HL-60 (cell line): ENCODE measurements around the gene OR9Q1.
"Not testable (repeated sequence)": the region's sequence is repeated elsewhere in the genome, so short reads cannot be mapped to it uniquely, and the experiment has no call there.

Experiments used
- DNase-seq, 2 experiments: peaks; one replicate each; pipeline ENCODE4 v3.0.0-alpha.2; 2010 to 2020; ENCODE audit warnings: low read depth in 1 of 2, low spot score in 1 of 2
- H3K27ac ChIP-seq: fragments of 250-450 bp; sonication (Bioruptor Pico); replicated peaks from 2 replicates; pipeline ENCODE4 v1.5.1; 2020; ENCODE audit warnings: mild to moderate bottlenecking, moderate library complexity
- H3K27me3 ChIP-seq: fragments of 250-450 bp; sonication (Bioruptor Pico); 2 replicates; pipeline ENCODE4 v1.5.1; 2021; ENCODE audit warnings: mild to moderate bottlenecking, moderate library complexity; ENCODE audit not compliant: insufficient read depth, poor library complexity, severe bottlenecking
- H3K4me3 ChIP-seq: replicated peaks from 2 replicates; pipeline ENCODE4 v1.5.1; 2011; ENCODE audit warnings: mild to moderate bottlenecking, control low read depth, low read length; ENCODE audit not compliant: insufficient read depth
- GABPA ChIP-seq: IDR thresholded peaks from 2 replicates; pipeline ENCODE4 v1.6.1; 2012; ENCODE audit warnings: low read depth
- POLR2AphosphoS5 ChIP-seq: IDR thresholded peaks from 2 replicates; pipeline ENCODE4 v1.6.1; 2012; ENCODE audit warnings: low read depth
- REST ChIP-seq: IDR thresholded peaks from 2 replicates; pipeline ENCODE4 v1.6.1; 2012; ENCODE audit warnings: low read depth; ENCODE audit not compliant: insufficient replicate concordance
- SPI1 ChIP-seq: IDR thresholded peaks from 2 replicates; pipeline ENCODE4 v1.6.1; 2012; ENCODE audit warnings: low read depth, mild to moderate bottlenecking, borderline replicate concordance
- TF ChIP-seq, protein P1 (sequence below): IDR thresholded peaks from one replicate; pipeline ENCODE4 v1.5.1; 2011; ENCODE audit warnings: low read length, control low read depth, inconsistent platforms; ENCODE audit not compliant: insufficient read depth

OR9Q1 gene

DNA sequence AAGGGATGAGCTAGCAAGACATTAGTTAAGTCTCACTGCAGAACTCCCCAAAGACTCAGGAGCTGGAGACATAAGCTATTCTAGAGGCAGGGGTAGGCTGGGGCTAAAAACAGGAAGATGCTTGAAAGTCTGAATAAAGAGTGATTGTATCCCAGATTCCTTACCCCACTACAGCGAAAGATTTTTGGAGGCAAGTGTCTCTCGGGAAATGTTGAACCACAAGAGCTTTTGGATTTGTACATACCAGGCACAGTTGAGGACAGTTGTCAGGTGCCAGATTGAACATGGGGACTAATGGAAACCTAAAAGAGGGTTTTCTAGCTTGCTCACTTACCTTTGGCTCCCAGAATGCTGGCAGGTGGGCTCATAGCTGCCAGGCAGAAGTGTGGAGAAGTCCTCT is 43.5 kb upstream of the OR9Q1 start:
- DNase-seq, result no peak
- no peak overlapping the region for H3K27ac ChIP-seq
- TF ChIP-seq, protein P1, sequence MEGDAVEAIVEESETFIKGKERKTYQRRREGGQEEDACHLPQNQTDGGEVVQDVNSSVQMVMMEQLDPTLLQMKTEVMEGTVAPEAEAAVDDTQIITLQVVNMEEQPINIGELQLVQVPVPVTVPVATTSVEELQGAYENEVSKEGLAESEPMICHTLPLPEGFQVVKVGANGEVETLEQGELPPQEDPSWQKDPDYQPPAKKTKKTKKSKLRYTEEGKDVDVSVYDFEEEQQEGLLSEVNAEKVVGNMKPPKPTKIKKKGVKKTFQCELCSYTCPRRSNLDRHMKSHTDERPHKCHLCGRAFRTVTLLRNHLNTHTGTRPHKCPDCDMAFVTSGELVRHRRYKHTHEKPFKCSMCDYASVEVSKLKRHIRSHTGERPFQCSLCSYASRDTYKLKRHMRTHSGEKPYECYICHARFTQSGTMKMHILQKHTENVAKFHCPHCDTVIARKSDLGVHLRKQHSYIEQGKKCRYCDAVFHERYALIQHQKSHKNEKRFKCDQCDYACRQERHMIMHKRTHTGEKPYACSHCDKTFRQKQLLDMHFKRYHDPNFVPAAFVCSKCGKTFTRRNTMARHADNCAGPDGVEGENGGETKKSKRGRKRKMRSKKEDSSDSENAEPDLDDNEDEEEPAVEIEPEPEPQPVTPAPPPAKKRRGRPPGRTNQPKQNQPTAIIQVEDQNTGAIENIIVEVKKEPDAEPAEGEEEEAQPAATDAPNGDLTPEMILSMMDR, result no peak
- no peak for TF ChIP-seq GABPA
- TF ChIP-seq REST, result no peak
- no peak for TF ChIP-seq SPI1
- TF ChIP-seq POLR2AphosphoS5, result no peak
- peaks cover 8% of the 10 kb centered on the region for H3K27me3 ChIP-seq
- H3K4me3 ChIP-seq, result no peak overlapping the region

GRCh38 chr11:57981536-57981935 is 42.1 kb upstream of the OR9Q1 start:
- H3K4me3 ChIP-seq, result no peak overlapping the region
- TF ChIP-seq, protein P1, result no peak
- TF ChIP-seq REST (no peak), SPI1 (no peak), GABPA (no peak), POLR2AphosphoS5 (no peak)
- H3K27ac ChIP-seq, result no peak overlapping the region
- DNase-seq, result no peak
- H3K27me3 ChIP-seq, result peaks cover 8% of the 10 kb centered on the region

GRCh38 chr11:57982776-57983175 is 40.9 kb upstream of the OR9Q1 start:
- no peak for DNase-seq
- TF ChIP-seq REST (no peak), POLR2AphosphoS5 (no peak)
- Histone ChIP-seq H3K27ac (no peak overlapping the region), H3K27me3 (peaks cover 8% of the 10 kb centered on the region), H3K4me3 (no peak overlapping the region)

DNA sequence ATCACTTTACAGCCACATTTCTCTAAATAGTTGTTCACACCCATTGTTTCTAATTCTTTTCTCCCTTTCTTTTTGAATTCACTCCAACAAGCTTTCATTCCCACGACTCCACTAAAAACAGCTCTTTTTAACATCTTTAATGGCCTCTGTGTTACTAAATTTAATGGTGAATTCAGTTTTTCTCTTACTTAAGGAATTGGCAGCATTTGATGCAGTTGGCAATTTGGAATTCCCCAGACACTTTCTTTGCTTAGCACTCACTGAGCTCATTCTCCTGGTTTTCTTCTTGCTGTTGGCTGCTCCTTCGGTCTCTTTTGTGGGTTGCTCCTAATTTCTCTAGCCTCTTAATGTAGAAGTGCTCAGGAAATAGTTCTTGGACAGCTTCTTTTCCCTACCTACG is 40.5 kb upstream of the OR9Q1 start:
- Histone ChIP-seq H3K4me3 (no peak overlapping the region), H3K27ac (no peak overlapping the region), H3K27me3 (peaks cover 8% of the 10 kb centered on the region)
- no peak for TF ChIP-seq POLR2AphosphoS5
- no peak for TF ChIP-seq REST
- no peak for TF ChIP-seq GABPA
- TF ChIP-seq, protein P1, result no peak
- no peak for TF ChIP-seq SPI1
- DNase-seq, result no peak

DNA sequence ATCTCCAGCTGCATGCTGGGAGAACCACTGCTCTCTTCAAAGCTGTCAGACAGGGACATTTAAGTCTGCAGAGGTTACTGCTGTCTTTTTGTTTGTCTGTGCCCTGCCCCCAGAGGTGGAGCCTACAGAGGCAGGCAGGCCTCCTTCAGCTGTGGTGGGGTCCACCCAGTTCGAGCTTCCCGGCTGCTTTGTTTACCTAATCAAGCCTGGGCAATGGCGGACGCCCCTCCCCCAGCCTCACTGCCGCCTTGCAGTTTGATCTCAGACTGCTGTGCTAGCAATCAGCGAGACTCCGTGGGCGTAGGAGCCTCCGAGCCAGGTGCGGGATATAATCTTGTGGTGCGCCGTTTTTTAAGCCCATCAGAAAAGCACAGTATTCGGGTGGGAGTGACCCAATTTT is 24.2 kb upstream of the OR9Q1 start:
- H3K27ac ChIP-seq, H3K27me3 ChIP-seq, H3K4me3 ChIP-seq, DNase-seq: not testable (repeated sequence)
